GM12873 (cell line): ENCODE measurements around the gene RXRA.

ENCODE experiments used
- TF ChIP-seq, protein P1 (sequence below): IDR thresholded peaks from 2 replicates; pipeline ENCODE4 v1.5.1; 2012; ENCODE audit warnings: low read depth, mild to moderate bottlenecking, moderate library complexity, low read length, control low read depth; ENCODE audit not compliant: insufficient read depth; ENCODE audit errors: missing control alignments

RXRA gene

DNA sequence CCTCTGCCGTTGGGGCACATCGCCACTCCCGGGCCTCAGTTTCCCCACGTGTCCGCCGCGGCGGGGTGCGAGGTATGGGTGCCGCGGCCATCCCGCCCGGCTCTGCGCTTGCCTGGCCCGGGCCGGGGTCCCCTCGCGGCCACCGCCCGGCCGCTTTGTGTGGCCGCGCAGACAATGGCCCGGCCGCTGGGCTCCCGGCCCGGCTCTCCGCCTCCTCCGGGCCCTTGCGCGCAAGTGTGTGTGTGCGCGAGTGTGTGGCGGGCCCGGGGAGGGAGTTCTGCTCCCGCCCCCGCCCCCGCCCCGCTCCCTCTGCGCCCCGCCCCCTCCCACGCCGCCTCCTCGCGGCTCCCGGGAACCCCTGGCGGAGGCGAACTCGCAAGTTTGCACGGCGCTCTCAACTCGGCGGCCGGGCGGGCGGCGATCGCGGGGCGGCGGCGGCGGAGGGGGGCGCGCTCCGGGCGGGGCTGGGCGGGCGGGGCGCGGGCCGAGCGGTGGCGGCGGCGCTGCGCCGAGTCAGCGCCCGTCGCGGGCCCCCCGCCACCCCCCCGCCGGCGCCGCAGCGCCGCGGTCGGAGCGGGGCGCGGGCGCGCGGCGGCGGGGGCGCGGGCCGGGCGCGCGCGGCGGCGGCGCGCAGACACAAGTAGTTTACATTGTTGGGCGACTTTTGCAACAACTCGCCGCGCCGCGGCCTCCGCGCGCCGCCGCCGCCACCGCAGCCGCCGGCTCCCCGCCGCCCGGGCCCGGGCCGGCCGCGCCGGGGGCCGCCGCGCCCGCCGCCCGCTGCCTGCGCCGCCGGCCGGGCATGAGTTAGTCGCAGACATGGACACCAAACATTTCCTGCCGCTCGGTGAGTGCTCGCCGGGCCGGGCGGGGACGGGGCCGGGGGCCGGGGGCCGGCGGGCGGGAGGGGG lies at the start of gene RXRA:
TSS of gene RXRA (plus strand) at position 643 of the 911 bp plus-strand sequence. CDS start at position 820, 177 bp downstream.
- TF ChIP-seq, protein P1, sequence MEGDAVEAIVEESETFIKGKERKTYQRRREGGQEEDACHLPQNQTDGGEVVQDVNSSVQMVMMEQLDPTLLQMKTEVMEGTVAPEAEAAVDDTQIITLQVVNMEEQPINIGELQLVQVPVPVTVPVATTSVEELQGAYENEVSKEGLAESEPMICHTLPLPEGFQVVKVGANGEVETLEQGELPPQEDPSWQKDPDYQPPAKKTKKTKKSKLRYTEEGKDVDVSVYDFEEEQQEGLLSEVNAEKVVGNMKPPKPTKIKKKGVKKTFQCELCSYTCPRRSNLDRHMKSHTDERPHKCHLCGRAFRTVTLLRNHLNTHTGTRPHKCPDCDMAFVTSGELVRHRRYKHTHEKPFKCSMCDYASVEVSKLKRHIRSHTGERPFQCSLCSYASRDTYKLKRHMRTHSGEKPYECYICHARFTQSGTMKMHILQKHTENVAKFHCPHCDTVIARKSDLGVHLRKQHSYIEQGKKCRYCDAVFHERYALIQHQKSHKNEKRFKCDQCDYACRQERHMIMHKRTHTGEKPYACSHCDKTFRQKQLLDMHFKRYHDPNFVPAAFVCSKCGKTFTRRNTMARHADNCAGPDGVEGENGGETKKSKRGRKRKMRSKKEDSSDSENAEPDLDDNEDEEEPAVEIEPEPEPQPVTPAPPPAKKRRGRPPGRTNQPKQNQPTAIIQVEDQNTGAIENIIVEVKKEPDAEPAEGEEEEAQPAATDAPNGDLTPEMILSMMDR: no peak

DNA sequence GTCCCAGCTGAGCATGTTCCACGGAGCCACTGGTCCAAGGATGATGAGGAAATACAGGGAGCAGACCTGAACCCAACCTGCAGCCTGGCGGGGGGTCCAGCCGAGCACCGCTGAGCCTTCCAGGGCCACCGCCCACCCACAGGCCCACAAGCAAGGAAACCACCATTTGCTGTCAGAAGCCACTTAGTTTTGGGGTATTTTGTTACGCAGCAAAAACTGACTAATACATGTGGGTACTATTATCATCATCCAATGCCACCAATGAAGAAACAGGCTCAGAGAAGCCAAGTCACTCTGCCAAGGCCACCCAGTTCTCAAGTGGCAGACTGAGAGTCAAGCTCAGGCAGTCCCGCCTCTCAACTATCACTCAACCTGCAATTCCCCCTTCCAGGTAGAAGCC lies 48.0 kb upstream of the RXRA start:
- TF ChIP-seq, protein P1: no peak

DNA sequence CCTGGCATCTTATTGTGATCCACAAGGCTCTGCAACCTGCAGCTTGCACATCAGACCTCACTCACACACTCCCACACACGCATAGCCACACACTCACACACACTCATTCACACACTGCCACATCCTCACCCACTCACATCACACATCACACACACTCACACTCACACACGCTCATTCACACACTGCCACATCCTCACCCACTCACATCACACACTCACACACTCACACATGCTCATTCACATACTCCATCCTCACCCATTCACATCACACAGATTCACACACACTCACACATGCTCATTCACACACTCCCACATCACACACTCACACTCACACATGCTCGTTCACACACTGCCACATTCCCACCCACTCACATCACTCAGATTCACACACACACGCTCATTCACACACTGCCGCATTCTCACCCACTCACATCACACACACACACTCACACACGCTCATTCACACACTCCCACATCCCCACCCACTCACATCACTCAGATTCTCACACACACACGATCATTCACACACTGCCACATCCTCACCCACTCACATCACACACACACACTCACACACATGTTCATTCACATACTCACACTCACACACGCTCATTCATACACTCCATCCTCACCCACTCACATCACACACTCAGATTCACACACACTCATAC lies 47.1 kb upstream of the RXRA start:
- TF ChIP-seq, protein P1: no peak

DNA sequence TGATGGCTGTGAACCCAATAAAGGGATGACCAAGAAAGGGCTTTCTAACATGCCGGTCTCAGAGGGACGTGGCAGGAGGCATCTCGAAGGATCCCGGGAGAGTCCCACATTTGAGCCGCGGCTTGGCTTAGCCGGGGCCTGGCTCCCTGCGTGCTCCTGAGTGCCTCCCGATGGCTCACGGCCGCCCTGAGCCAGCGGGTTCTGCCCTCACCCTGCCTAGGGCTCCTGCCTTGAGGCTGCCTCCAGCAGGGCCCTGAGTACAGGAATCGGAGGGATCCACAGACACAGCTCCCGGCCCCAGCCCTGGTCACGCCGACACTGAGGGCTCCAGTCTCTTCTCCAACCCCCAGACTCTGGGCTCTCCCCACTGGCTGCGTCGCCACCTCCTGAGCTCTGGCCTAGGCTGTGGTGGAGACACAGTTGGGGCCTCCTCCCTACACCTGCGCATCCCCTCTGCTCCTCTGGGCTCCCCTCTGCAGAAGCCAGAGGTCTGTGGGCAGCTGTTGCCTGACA lies 44.1 kb upstream of the RXRA start:
- TF ChIP-seq, protein P1: no peak

DNA sequence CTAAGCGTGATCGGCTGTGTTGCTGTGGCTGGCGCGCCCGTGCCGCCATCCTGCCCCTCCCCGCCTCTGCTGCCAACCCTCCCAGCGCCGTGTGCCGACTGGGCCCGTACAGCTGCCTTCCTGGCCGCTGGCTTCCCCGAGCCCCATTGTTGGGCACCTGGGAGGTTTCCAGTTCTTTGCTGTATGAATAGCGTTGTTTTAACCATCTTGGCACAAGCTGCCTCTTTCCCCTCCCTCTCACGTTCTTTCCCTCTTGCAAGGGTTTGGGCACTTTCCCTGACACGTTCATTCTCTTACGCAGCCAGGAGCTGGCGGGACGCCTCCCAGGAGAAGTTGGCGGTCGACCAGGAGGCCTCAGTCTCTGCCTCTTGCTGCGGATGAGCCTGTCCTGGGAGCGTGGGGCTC lies 43.1 kb upstream of the RXRA start:
- TF ChIP-seq, protein P1: no peak

DNA sequence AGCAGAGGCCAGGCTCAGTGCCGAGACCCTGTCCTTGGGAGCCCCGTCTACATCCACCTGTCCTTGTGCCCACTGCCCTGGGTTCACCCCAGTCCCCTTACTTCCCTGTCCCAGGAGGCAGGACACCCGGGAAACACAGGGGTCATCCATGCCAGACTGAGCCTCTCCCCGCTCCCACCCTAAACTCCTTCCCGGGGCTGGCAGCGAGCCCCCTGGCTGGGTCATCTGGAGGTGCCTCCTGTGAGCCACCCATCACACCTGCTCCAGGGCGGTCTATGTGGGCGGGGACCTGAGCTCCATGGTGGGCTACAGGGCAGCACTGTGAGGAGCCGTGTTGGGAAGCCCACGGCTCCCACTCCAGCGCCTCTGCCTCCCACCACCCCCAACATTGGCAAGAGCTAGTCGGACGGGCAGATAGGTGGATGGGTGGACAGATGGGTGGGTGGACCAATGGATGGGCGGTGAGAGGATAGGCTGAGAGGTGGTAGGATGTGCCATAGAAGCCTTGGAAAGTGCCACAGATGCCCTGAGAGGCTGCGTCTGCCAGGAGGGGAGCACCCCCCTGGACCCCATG lies 42.5 kb upstream of the RXRA start:
- TF ChIP-seq, protein P1: no peak

DNA sequence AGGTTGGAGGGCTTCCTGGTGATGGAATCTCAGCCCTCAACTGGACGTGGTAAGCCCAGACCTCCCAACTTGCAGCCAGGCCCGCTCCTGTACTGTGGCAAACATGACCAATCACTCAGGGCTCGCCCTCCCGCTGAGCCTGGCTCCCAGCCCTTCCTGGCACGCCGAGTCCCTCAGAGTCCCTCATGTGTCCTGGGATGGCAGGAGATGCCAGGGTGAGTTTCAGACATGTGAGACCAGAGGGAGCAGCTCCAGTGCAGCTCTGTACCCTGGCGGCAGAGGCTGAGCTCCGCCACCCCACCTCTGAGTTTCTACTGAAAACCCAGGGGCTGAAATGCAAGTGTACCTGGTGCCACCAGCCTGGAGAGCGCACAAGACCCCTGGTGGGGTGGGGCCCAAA lies 42.0 kb upstream of the RXRA start:
- TF ChIP-seq, protein P1: no peak
